ENCODE data around the gene AK1.

GRCh38 chr9:127869310-127870152 lies 7.9 kb downstream of the AK1 start:
- TF ChIP-seq CTCF (conservative IDR thresholded peaks at IDR 0.05; ENCODE audit: low read length) (peak; percentile 93), EZH2phosphoT487 (IDR thresholded peaks at IDR 0.05; ENCODE audit: borderline replicate concordance) (no peak)

All from Loucy (cell line).